HG02623 (cell line): Measurements from ENCODE around the gene IER5L.
"Not testable (repeated sequence)": the region's sequence is repeated elsewhere in the genome, so short reads cannot be mapped to it uniquely, and the experiment has no call there.

ENCODE experiments used
- ATAC-seq: cut with Tn5 transposase; IDR thresholded peaks from one replicate; pipeline ENCODE4 v1.9.1; 2021; ENCODE audit warnings: moderate library complexity; ENCODE audit not compliant: unreplicated experiment

The IER5L gene

GRCh38 chr9:129163198-129163670 lies 14.8 kb downstream of the IER5L start:
- not testable (repeated sequence) for ATAC-seq

GRCh38 chr9:129162497-129163197 lies 15.4 kb downstream of the IER5L start:
- no peak for ATAC-seq

- ATAC-seq = no peak
Observed at GRCh38 chr9:129161534-129161837, 16.6 kb downstream of the IER5L start.

- no peak for ATAC-seq
Observed at GRCh38 chr9:129160712-129161533, 17.1 kb downstream of the IER5L start.

GRCh38 chr9:129156163-129156562 lies 21.9 kb downstream of the IER5L start:
- ATAC-seq = no peak

GRCh38 chr9:129154866-129155477 lies 23.1 kb downstream of the IER5L start:
- ATAC-seq = no peak

- ATAC-seq = no peak
Observed at GRCh38 chr9:129151469-129151868, 26.6 kb downstream of the IER5L start.

GRCh38 chr9:129150672-129151211 lies 27.3 kb downstream of the IER5L start:
- ATAC-seq = no peak

- ATAC-seq = no peak
Observed at GRCh38 chr9:129150122-129150521, 27.9 kb downstream of the IER5L start.

GRCh38 chr9:129149442-129149841 lies 28.6 kb downstream of the IER5L start:
- no peak for ATAC-seq

GRCh38 chr9:129148463-129149204 lies 29.4 kb downstream of the IER5L start:
- no peak for ATAC-seq

- ATAC-seq = no peak
Observed at GRCh38 chr9:129146441-129146941, 31.6 kb downstream of the IER5L start.

- no peak for ATAC-seq
Observed at GRCh38 chr9:129145841-129146292, 32.2 kb downstream of the IER5L start.

- ATAC-seq = no peak
Observed at GRCh38 chr9:129145316-129145715, 32.7 kb downstream of the IER5L start.

- no peak for ATAC-seq
Observed at GRCh38 chr9:129143031-129143927, 34.8 kb downstream of the IER5L start.

- ATAC-seq = no peak
Observed at GRCh38 chr9:129142138-129142935, 35.7 kb downstream of the IER5L start.

GRCh38 chr9:129141066-129142041 lies 36.7 kb downstream of the IER5L start:
- no peak for ATAC-seq
